Spleen (tissue), 11 donors: Measurements from ENCODE around the gene NLGN1. TPM values are rescaled to one million over a fixed set of nuclear protein-coding genes. Genes with fewer than 3 reads are reported as not detected.

ENCODE experiments used
- DNase-seq: peaks from one replicate; pipeline ENCODE4 v3.0.0-alpha.2; 2020
- H3K27ac ChIP-seq, 8 donors: fragments of 200-600 bp; sonication (generic) in 7 of 8; 1 replicate in 4 of 8; 2 replicates in 4 of 8; pipeline versions ENCODE4 v1.5.0 to v1.8.0; 2016 to 2021; ENCODE audit warnings: inconsistent platforms in 4 of 8, mild to moderate bottlenecking in 4 of 8, moderate library complexity in 1 of 8
- H3K27me3 ChIP-seq, 7 donors: fragments of 200-600 bp; sonication (generic) in 6 of 7; replicated peaks in 1 of 7; 1 replicate in 4 of 7; 2 replicates in 3 of 7; pipeline versions ENCODE4 v1.5.0 to v1.8.0; 2016 to 2021; ENCODE audit warnings: inconsistent platforms in 3 of 7, mild to moderate bottlenecking in 1 of 7
- H3K36me3 ChIP-seq, 6 donors: fragments of 200-600 bp; sonication (generic) in 5 of 6; 1 replicate in 4 of 6; 2 replicates in 2 of 6; pipeline versions ENCODE4 v1.5.0 to v1.8.0; 2016 to 2021; ENCODE audit warnings: inconsistent platforms in 2 of 6
- H3K4me1 ChIP-seq, 6 donors: fragments of 200-600 bp; sonication (generic) in 5 of 6; 1 replicate in 3 of 6; 2 replicates in 3 of 6; pipeline versions ENCODE4 v1.5.0 to v1.8.0; 2016 to 2021; ENCODE audit warnings: inconsistent platforms in 3 of 6
- H3K4me3 ChIP-seq, 8 donors: fragments of 200-600 bp; sonication (generic) in 7 of 8; 1 replicate in 4 of 8; 2 replicates in 4 of 8; pipeline versions ENCODE4 v1.5.0 to v1.8.0; 2016 to 2021; ENCODE audit warnings: inconsistent platforms in 4 of 8, mild to moderate bottlenecking in 4 of 8, moderate library complexity in 2 of 8
- H3K9me3 ChIP-seq, 8 donors: fragments of 200-600 bp; sonication (generic) in 7 of 8; 1 replicate in 4 of 8; 2 replicates in 4 of 8; pipeline versions ENCODE4 v1.5.0 to v1.8.0; 2016 to 2021; ENCODE audit warnings: inconsistent platforms in 4 of 8
- CTCF ChIP-seq, 11 experiments: fragments of 200-600 bp in 7 of 11; fragments of 450-650 bp in 4 of 11; sonication (generic) in 4 of 11; IDR thresholded peaks in 8 of 11; conservative IDR thresholded peaks in 3 of 11; 1 replicate in 7 of 11; 2 replicates in 4 of 11; pipeline versions ENCODE4 v1.4.0 to v1.8.0; 2016 to 2021; ENCODE audit warnings: antibody characterized with exemption in 11 of 11, inconsistent platforms in 4 of 11, mild to moderate bottlenecking in 1 of 11
- POLR2A ChIP-seq, 3 donors: fragments of 450-650 bp; IDR thresholded peaks; one replicate each; pipeline ENCODE4 v1.5.1; 2017; ENCODE audit warnings: antibody characterized with exemption in 3 of 3, mild to moderate bottlenecking in 1 of 3
- POLR2AphosphoS5 ChIP-seq, 3 donors: sonication (generic); formaldehyde crosslinking; IDR thresholded peaks; one replicate each; pipeline ENCODE4 v1.5.1; 2017; ENCODE audit warnings: antibody characterized with exemption in 3 of 3
- WGBS, 5 donors: extraction: QIAGEN DNeasy Blood & Tissue Kit in 3 of 5; methylation state at CpG; one replicate each; pipeline versions ENCODE4 v1.1.5 to v1.1.7; 2013 to 2018; 5-methylcytosine and 5-hydroxymethylcytosine counted together
- intact Hi-C: fragments of 100-400 bp; cut with DNase I; formaldehyde crosslinking; loops from one replicate; pipeline ENCODE4 v1.15.0; 2023; ENCODE audit warnings: low total_unique reads
- polyA plus RNA-seq, 3 donors: library from polyadenylated mRNA; stranded (reverse); fragments of 200-250 nt; gene quantifications; one replicate each; pipeline ENCODE4 v1.2.1, GENCODE V29; 2013
- total RNA-seq, 7 donors: library from RNA; depleted of rRNA in 3 of 7; stranded (reverse); fragments of >200 nt in 3 of 7; fragmentation: NEBNext Ultra II Directional in 4 of 7; extraction: Animal tissue kit (Norgen Biotek cat#: 25700) in 4 of 7; gene quantifications; one replicate each; pipeline versions ENCODE4 v1.1.0 to v1.2.1, GENCODE V29; 2016 to 2021
- donor health status: healthy with polysubstance abuse.
- donor health status: DM: no; HTN: no; CAD: no; lungs with moderate emphysema.
- donor health status: DM: no; HTN: no; CAD: no.
- donor health status: Bipolar disorder and iron deficiency.
- donor health status: healthy.
- donor health status: DM: no; HTN: no; CAD: no.
- donor health status: DM: yes; HTN: yes; CAD: no.

The NLGN1 gene
- total and polyA plus RNA-seq, 10 donors, result 0.03 to 0.13 (median 0.03) TPM; not detected in 7

GRCh38 chr3:174156200-174156599, 758.7 kb downstream of the NLGN1 start:
- intact Hi-C loops, result no loop called here
- no peak overlapping the region for H3K4me3 ChIP-seq

GRCh38 chr3:174158674-174159073, 761.1 kb downstream of the NLGN1 start:
- 69 to 84% (median 76%) methylated on average over 1 of the region's 1 CpG for WGBS, 5 donors
- Histone ChIP-seq H3K4me1 (no peaks in the 10 kb centered on the region), H3K27ac (no peak overlapping the region), H3K27me3 (no peaks in the 10 kb centered on the region), H3K36me3 (no peaks in the 10 kb centered on the region), H3K4me3 (no peak overlapping the region), H3K9me3 (peaks cover 0 to 12% (median under 1%) of the 10 kb centered on the region in 8 donors)
- no peak for DNase-seq
- TF ChIP-seq CTCF (IDR thresholded peaks at IDR 0.05 in 8 of 11, conservative IDR thresholded peaks at IDR 0.05 in 3 of 11) (no peak), POLR2AphosphoS5 (IDR thresholded peaks at IDR 0.05) (no peak), POLR2A (IDR thresholded peaks at IDR 0.05) (no peak)
- intact Hi-C loops, result no loop called here

More at GRCh38 chr3:174156200-174156599, 758.7 kb downstream of the NLGN1 start:
- TF ChIP-seq POLR2A (IDR thresholded peaks at IDR 0.05), result no peak
- Histone ChIP-seq H3K9me3 (peaks cover 0 to under 1% (median 0%) of the 10 kb centered on the region in 8 donors), H3K4me1 (no peaks in the 10 kb centered on the region), H3K27me3 (no peaks in the 10 kb centered on the region), H3K36me3 (no peaks in the 10 kb centered on the region), H3K27ac (no peak overlapping the region)
- no peak for DNase-seq
- 66 to 78% (median 77%) methylated on average over 7 of the region's 7 CpGs for WGBS, 5 donors

- Histone ChIP-seq H3K4me3 (no peak overlapping the region), H3K9me3 (peaks cover 0 to 21% (median 8%) of the 10 kb centered on the region in 8 donors), H3K4me1 (no peaks in the 10 kb centered on the region), H3K27ac (no peak overlapping the region), H3K27me3 (no peaks in the 10 kb centered on the region), H3K36me3 (no peaks in the 10 kb centered on the region)
- DNase-seq, result no peak
- 56 to 79% (median 77%) methylated on average over 3 of the region's 3 CpGs for WGBS, 5 donors
- intact Hi-C loops, result no loop called here
- TF ChIP-seq POLR2AphosphoS5 (IDR thresholded peaks at IDR 0.05), result no peak
- TF ChIP-seq CTCF (IDR thresholded peaks at IDR 0.05 in 8 of 11, conservative IDR thresholded peaks at IDR 0.05 in 3 of 11), result no peak
- TF ChIP-seq POLR2A (IDR thresholded peaks at IDR 0.05), result no peak
These were observed 762.1 kb downstream of the NLGN1 start for GRCh38 chr3:174159604-174160003.

GRCh38 chr3:174162550-174162949, 765.0 kb downstream of the NLGN1 start:
- no peaks in the 10 kb centered on the region for H3K27me3 ChIP-seq
- intact Hi-C loops, result no loop called here
- 78 to 93% (median 88%) methylated on average over 1 of the region's 1 CpG for WGBS, 5 donors
- H3K4me1 ChIP-seq, result no peaks in the 10 kb centered on the region
- no peak overlapping the region for H3K4me3 ChIP-seq
- H3K27ac ChIP-seq, result no peak overlapping the region
- H3K36me3 ChIP-seq, result no peaks in the 10 kb centered on the region
- peaks cover 0 to 36% (median 18%) of the 10 kb centered on the region in 8 donors for H3K9me3 ChIP-seq
- TF ChIP-seq POLR2AphosphoS5 (IDR thresholded peaks at IDR 0.05) (no peak), CTCF (IDR thresholded peaks at IDR 0.05 in 8 of 11, conservative IDR thresholded peaks at IDR 0.05 in 3 of 11) (no peak), POLR2A (IDR thresholded peaks at IDR 0.05) (no peak)
- DNase-seq, result no peak

GRCh38 chr3:174168026-174168425, 770.5 kb downstream of the NLGN1 start:
- Histone ChIP-seq H3K27ac (no peak overlapping the region), H3K4me3 (no peak overlapping the region), H3K9me3 (peaks cover 0 to 46% (median 34%) of the 10 kb centered on the region in 8 donors), H3K27me3 (no peaks in the 10 kb centered on the region), H3K36me3 (no peaks in the 10 kb centered on the region), H3K4me1 (no peaks in the 10 kb centered on the region)
- intact Hi-C loops, result no loop called here
- no peak for TF ChIP-seq POLR2AphosphoS5 (IDR thresholded peaks at IDR 0.05)
- TF ChIP-seq POLR2A (IDR thresholded peaks at IDR 0.05), result no peak
- no peak for TF ChIP-seq CTCF (IDR thresholded peaks at IDR 0.05 in 8 of 11, conservative IDR thresholded peaks at IDR 0.05 in 3 of 11)
- 40 to 73% (median 54%) methylated on average over 1 of the region's 1 CpG for WGBS, 5 donors
- no peak for DNase-seq
